ENCODE measurements around the gene HMGN5.

HMGN5 gene

GRCh38 chrX:81201671-81202455, at the start of gene HMGN5, which contains the start of gene SH3BGRL:
TSS of gene HMGN5 (minus strand) at chrX:81201913. CDS start at chrX:81121549, 80,364 bp downstream.
TSS of gene SH3BGRL (plus strand) at chrX:81202102. CDS start at chrX:81202201, 99 bp downstream.
- Histone ChIP-seq H3K79me2 (no peaks in the 10 kb centered on the region), H3K36me3 (ENCODE audit: control insufficient read depth, insufficient read depth, low read length) (no peaks in the 10 kb centered on the region), H3K4me2 (ENCODE audit: low read length) (peak within 1 kb of the TSS; percentile 80), H3K9ac (peak within 1 kb of the TSS; percentile 11), H3K4me1 (no peaks in the 10 kb centered on the region), H3K4me3 (ENCODE audit: low read depth, low read length) (peak within 1 kb of the TSS; percentile 67), H3K27ac (peak within 1 kb of the TSS; percentile 83), H3K9me3 (ENCODE audit: control insufficient read depth, low read length) (no peaks in the 10 kb centered on the region), H3K27me3 (ENCODE audit: control insufficient read depth, insufficient read depth, low read length) (no peaks in the 10 kb centered on the region), H2AFZ (peak within 1 kb of the TSS; percentile 90)
- TF ChIP-seq CTCF (IDR thresholded peaks at IDR 0.05), result no peak

- no peaks in the 10 kb centered on the region for H3K79me2 ChIP-seq
- no peaks in the 10 kb centered on the region for H3K36me3 ChIP-seq (ENCODE audit: control insufficient read depth, insufficient read depth, low read length)
- TF ChIP-seq CTCF (IDR thresholded peaks at IDR 0.05), result no peak
- no peak overlapping the region for H3K4me2 ChIP-seq (ENCODE audit: low read length)
- H2AFZ ChIP-seq, result no peak overlapping the region
- no peaks in the 10 kb centered on the region for H3K27me3 ChIP-seq (ENCODE audit: control insufficient read depth, insufficient read depth, low read length)
- H3K4me1 ChIP-seq, result no peaks in the 10 kb centered on the region
- no peaks in the 10 kb centered on the region for H3K9me3 ChIP-seq (ENCODE audit: control insufficient read depth, low read length)
- H3K27ac ChIP-seq, result no peak overlapping the region
- no peak overlapping the region for H3K9ac ChIP-seq
- H3K4me3 ChIP-seq (ENCODE audit: low read depth, low read length), result no peak overlapping the region
These were observed 40.0 kb upstream of the HMGN5 start for GRCh38 chrX:81241753-81242152.

- H3K27ac ChIP-seq, result no peak overlapping the region
- no peaks in the 10 kb centered on the region for H3K4me1 ChIP-seq
- H3K79me2 ChIP-seq, result no peaks in the 10 kb centered on the region
- H3K36me3 ChIP-seq (ENCODE audit: control insufficient read depth, insufficient read depth, low read length), result no peaks in the 10 kb centered on the region
- no peak for TF ChIP-seq CTCF (IDR thresholded peaks at IDR 0.05)
- H3K9me3 ChIP-seq (ENCODE audit: control insufficient read depth, low read length), result no peaks in the 10 kb centered on the region
- H3K4me2 ChIP-seq (ENCODE audit: low read length), result no peak overlapping the region
- no peak overlapping the region for H3K9ac ChIP-seq
- no peak overlapping the region for H3K4me3 ChIP-seq (ENCODE audit: low read depth, low read length)
- no peak overlapping the region for H2AFZ ChIP-seq
- no peaks in the 10 kb centered on the region for H3K27me3 ChIP-seq (ENCODE audit: control insufficient read depth, insufficient read depth, low read length)
These were observed 39.1 kb upstream of the HMGN5 start for GRCh38 chrX:81240701-81241331.

- no peak for TF ChIP-seq CTCF (IDR thresholded peaks at IDR 0.05)
- H3K4me3 ChIP-seq (ENCODE audit: low read depth, low read length), result no peak overlapping the region
- no peaks in the 10 kb centered on the region for H3K79me2 ChIP-seq
- H3K9me3 ChIP-seq (ENCODE audit: control insufficient read depth, low read length), result no peaks in the 10 kb centered on the region
- H3K4me1 ChIP-seq, result no peaks in the 10 kb centered on the region
- no peaks in the 10 kb centered on the region for H3K27me3 ChIP-seq (ENCODE audit: control insufficient read depth, insufficient read depth, low read length)
- no peak overlapping the region for H2AFZ ChIP-seq
- H3K27ac ChIP-seq, result no peak overlapping the region
- H3K4me2 ChIP-seq (ENCODE audit: low read length), result no peak overlapping the region
- no peak overlapping the region for H3K9ac ChIP-seq
- no peaks in the 10 kb centered on the region for H3K36me3 ChIP-seq (ENCODE audit: control insufficient read depth, insufficient read depth, low read length)
These were observed 36.5 kb upstream of the HMGN5 start for GRCh38 chrX:81238166-81238565.

Data from parathyroid adenoma (tissue), 2 donors.